Sigmoid colon (tissue), 7 donors: Measurements from ENCODE around the gene DHX15. TPM values are rescaled to one million over a fixed set of nuclear protein-coding genes. Genes with fewer than 3 reads are reported as not detected.
"Not testable (repeated sequence)": the region's sequence is repeated elsewhere in the genome, so short reads cannot be mapped to it uniquely, and the experiment has no call there.

Source experiments
- DNase-seq: peaks from one replicate; pipeline ENCODE4 v3.0.0-alpha.2; 2019
- H3K27ac ChIP-seq, 4 donors: fragments of 200-600 bp; sonication (generic); one replicate each; pipeline ENCODE4 v1.5.1; 2016 to 2019; ENCODE audit warnings: mild to moderate bottlenecking in 1 of 4
- H3K27me3 ChIP-seq, 3 donors: fragments of 200-600 bp; sonication (generic); one replicate each; pipeline ENCODE4 v1.5.1; 2019; ENCODE audit warnings: mild to moderate bottlenecking in 1 of 3
- H3K36me3 ChIP-seq, 4 donors: fragments of 200-600 bp; sonication (generic); one replicate each; pipeline ENCODE4 v1.5.1; 2016 to 2019
- H3K4me1 ChIP-seq, 4 donors: fragments of 200-600 bp; sonication (generic); one replicate each; pipeline ENCODE4 v1.5.1; 2017 to 2019
- H3K4me3 ChIP-seq, 4 donors: fragments of 200-600 bp; sonication (generic); one replicate each; pipeline ENCODE4 v1.5.1; 2017 to 2019; ENCODE audit warnings: mild to moderate bottlenecking in 2 of 4, moderate library complexity in 1 of 4
- H3K9me3 ChIP-seq, 4 donors: fragments of 200-600 bp in 3 of 4; sonication (generic) in 3 of 4; one replicate each; pipeline versions ENCODE4 v1.5.1 to v1.6.1; 2013 to 2019
- CTCF ChIP-seq, 4 experiments: fragments of 450-650 bp in 3 of 4; fragments of 200-600 bp in 1 of 4; IDR thresholded peaks; one replicate each; pipeline ENCODE4 v1.5.1; 2016 to 2019; ENCODE audit warnings: antibody characterized with exemption in 4 of 4, mild to moderate bottlenecking in 3 of 4, moderate library complexity in 2 of 4
- EP300 ChIP-seq, 4 donors: sonication (generic); formaldehyde crosslinking; IDR thresholded peaks; one replicate each; pipeline ENCODE4 v1.6.1; 2017; ENCODE audit warnings: antibody characterized with exemption in 4 of 4
- POLR2A ChIP-seq, 2 donors: fragments of 450-650 bp; IDR thresholded peaks; one replicate each; pipeline ENCODE4 v1.6.1; 2016; ENCODE audit warnings: antibody characterized with exemption in 2 of 2, mild to moderate bottlenecking in 2 of 2, moderate library complexity in 2 of 2
- POLR2AphosphoS5 ChIP-seq, 4 donors: sonication (generic); formaldehyde crosslinking; IDR thresholded peaks; one replicate each; pipeline ENCODE4 v1.6.1; 2017; ENCODE audit warnings: antibody characterized with exemption in 4 of 4
- WGBS, 2 donors: extraction: QIAGEN DNeasy Blood & Tissue Kit; methylation state at CpG; one replicate each; pipeline ENCODE4 v1.1.7; 2013; 5-methylcytosine and 5-hydroxymethylcytosine counted together
- intact Hi-C: fragments of 100-400 bp; cut with DNase I; formaldehyde crosslinking; loops from one replicate; pipeline ENCODE4 v1.15.1; 2023
- polyA plus RNA-seq, 3 donors: library from polyadenylated mRNA; stranded (reverse); fragments of 200-250 nt; gene quantifications; one replicate each; pipeline ENCODE4 v1.2.3, GENCODE V29; 2013
- total RNA-seq, 4 donors: library from RNA; depleted of rRNA; stranded (reverse); fragments of >200 nt; gene quantifications; one replicate each; pipeline ENCODE4 v1.1.0, GENCODE V29; 2016
- donor health status: healthy with polysubstance abuse.
- donor health status: Bipolar disorder and iron deficiency.
- donor health status: healthy.

Gene DHX15
- total and polyA plus RNA-seq, 7 donors, result 53.5 to 136 (median 103) TPM

GRCh38 chr4:24510091-24510490, 74.3 kb downstream of the DHX15 start:
- H3K4me3 ChIP-seq, result no peak overlapping the region
- intact Hi-C loops, result no loop called here
- 97% methylated on average over 5 of the region's 5 CpGs for WGBS, 2 donors
- H3K4me1 ChIP-seq, result peaks cover 0 to 13% (median 5%) of the 10 kb centered on the region in 4 donors
- no peaks in the 10 kb centered on the region for H3K9me3 ChIP-seq
- H3K27me3 ChIP-seq, result no peaks in the 10 kb centered on the region
- TF ChIP-seq POLR2AphosphoS5 (IDR thresholded peaks at IDR 0.05) (no peak), POLR2A (IDR thresholded peaks at IDR 0.05) (no peak), CTCF (IDR thresholded peaks at IDR 0.05) (no peak), EP300 (IDR thresholded peaks at IDR 0.05) (no peak)
- DNase-seq, result no peak
- peaks cover 0 to 5% (median 0%) of the 10 kb centered on the region in 4 donors for H3K36me3 ChIP-seq
- H3K27ac ChIP-seq, result no peak overlapping the region

- no peak for TF ChIP-seq POLR2A (IDR thresholded peaks at IDR 0.05)
- TF ChIP-seq EP300 (IDR thresholded peaks at IDR 0.05), result no peak
- no peak for TF ChIP-seq CTCF (IDR thresholded peaks at IDR 0.05)
- TF ChIP-seq POLR2AphosphoS5 (IDR thresholded peaks at IDR 0.05), result no peak
Measured at GRCh38 chr4:24508541-24508940, 75.8 kb downstream of the DHX15 start.

GRCh38 chr4:24507439-24507838, 76.9 kb downstream of the DHX15 start:
- 89% methylated on average over 7 of the region's 7 CpGs for WGBS, 2 donors
- no peak overlapping the region for H3K4me3 ChIP-seq
- no peaks in the 10 kb centered on the region for H3K9me3 ChIP-seq
- intact Hi-C loops, result no loop called here
- no peak for TF ChIP-seq POLR2A (IDR thresholded peaks at IDR 0.05)
- TF ChIP-seq CTCF (IDR thresholded peaks at IDR 0.05), result no peak
- no peak for TF ChIP-seq EP300 (IDR thresholded peaks at IDR 0.05)
- TF ChIP-seq POLR2AphosphoS5 (IDR thresholded peaks at IDR 0.05), result no peak
- DNase-seq, result no peak
- peaks cover 0 to 13% (median 5%) of the 10 kb centered on the region in 4 donors for H3K4me1 ChIP-seq
- H3K27ac ChIP-seq, result no peak overlapping the region
- H3K36me3 ChIP-seq, result no peaks in the 10 kb centered on the region
- H3K27me3 ChIP-seq, result no peaks in the 10 kb centered on the region

More at GRCh38 chr4:24508541-24508940, 75.8 kb downstream of the DHX15 start:
- intact Hi-C loops, result no loop called here
- H3K4me3 ChIP-seq, result no peak overlapping the region
- H3K36me3 ChIP-seq, result no peaks in the 10 kb centered on the region
- no peak overlapping the region for H3K27ac ChIP-seq
- H3K27me3 ChIP-seq, result no peaks in the 10 kb centered on the region
- DNase-seq, result no peak
- H3K4me1 ChIP-seq, result peaks cover 0 to 13% (median 5%) of the 10 kb centered on the region in 4 donors
- H3K9me3 ChIP-seq, result no peaks in the 10 kb centered on the region
- WGBS, 2 donors, result 96 to 97% methylated on average over 2 of the region's 2 CpGs

- DNase-seq, H3K27me3 ChIP-seq, H3K27ac ChIP-seq, H3K4me1 ChIP-seq, intact Hi-C loops, H3K36me3 ChIP-seq, H3K9me3 ChIP-seq, H3K4me3 ChIP-seq: not testable (repeated sequence)
- WGBS, 2 donors, result 90% methylated on average over 10 of the region's 10 CpGs
Measured at GRCh38 chr4:24503090-24503489, 81.3 kb downstream of the DHX15 start.

GRCh38 chr4:24497221-24497620, 87.1 kb downstream of the DHX15 start:
- WGBS, 2 donors, result 85 to 91% methylated on average over 7 of the region's 7 CpGs
- Histone ChIP-seq H3K4me3 (no peak overlapping the region), H3K9me3 (no peaks in the 10 kb centered on the region), H3K27me3 (no peaks in the 10 kb centered on the region), H3K36me3 (no peaks in the 10 kb centered on the region), H3K4me1 (no peaks in the 10 kb centered on the region), H3K27ac (no peak overlapping the region)
- intact Hi-C loops, result no loop called here
- no peak for DNase-seq
- TF ChIP-seq POLR2A (IDR thresholded peaks at IDR 0.05) (no peak), EP300 (IDR thresholded peaks at IDR 0.05) (no peak)

- H3K27ac ChIP-seq, result no peak overlapping the region
- no peak overlapping the region for H3K4me3 ChIP-seq
- no peaks in the 10 kb centered on the region for H3K9me3 ChIP-seq
- no peaks in the 10 kb centered on the region for H3K4me1 ChIP-seq
- intact Hi-C loops, result no loop called here
- no peaks in the 10 kb centered on the region for H3K27me3 ChIP-seq
- WGBS, 2 donors, result 80 to 92% methylated on average over 6 of the region's 6 CpGs
- TF ChIP-seq CTCF (IDR thresholded peaks at IDR 0.05) (no peak), POLR2A (IDR thresholded peaks at IDR 0.05) (no peak), EP300 (IDR thresholded peaks at IDR 0.05) (no peak), POLR2AphosphoS5 (IDR thresholded peaks at IDR 0.05) (no peak)
- H3K36me3 ChIP-seq, result no peaks in the 10 kb centered on the region
- no peak for DNase-seq
Measured at GRCh38 chr4:24496597-24496996, 87.8 kb downstream of the DHX15 start.
